Dedifferentiated amniotic fluid mesenchymal stem cell (primary cell): Measurements from ENCODE around the gene PC.

Experiments
- DNase-seq: peaks from one replicate; pipeline ENCODE4 v3.0.0-alpha.2; 2016; ENCODE audit errors: extremely low spot score

Gene PC

DNA sequence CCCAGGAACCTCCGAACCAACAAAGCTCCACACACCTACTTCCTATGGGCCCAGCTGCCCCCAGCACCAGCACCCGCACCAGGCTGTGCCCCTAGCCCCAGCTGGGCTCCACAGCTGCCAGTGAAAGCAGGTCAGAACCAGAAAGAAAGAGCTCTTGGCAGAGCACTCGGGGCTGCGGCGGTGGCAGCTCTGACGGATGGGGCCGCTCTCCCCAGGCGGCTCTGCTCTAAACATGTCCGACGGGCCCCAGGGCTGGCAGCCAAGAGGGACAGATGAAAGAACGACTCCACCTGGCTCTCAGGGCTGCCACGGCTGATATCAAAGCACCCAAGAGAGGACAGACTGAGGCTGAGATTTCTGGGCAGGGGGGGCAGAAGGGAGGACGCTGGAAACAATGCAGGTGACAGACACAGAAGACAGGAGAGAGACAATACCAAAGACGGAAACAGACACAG is 75.6 kb downstream of the PC start:
- DNase-seq: no peak

DNA sequence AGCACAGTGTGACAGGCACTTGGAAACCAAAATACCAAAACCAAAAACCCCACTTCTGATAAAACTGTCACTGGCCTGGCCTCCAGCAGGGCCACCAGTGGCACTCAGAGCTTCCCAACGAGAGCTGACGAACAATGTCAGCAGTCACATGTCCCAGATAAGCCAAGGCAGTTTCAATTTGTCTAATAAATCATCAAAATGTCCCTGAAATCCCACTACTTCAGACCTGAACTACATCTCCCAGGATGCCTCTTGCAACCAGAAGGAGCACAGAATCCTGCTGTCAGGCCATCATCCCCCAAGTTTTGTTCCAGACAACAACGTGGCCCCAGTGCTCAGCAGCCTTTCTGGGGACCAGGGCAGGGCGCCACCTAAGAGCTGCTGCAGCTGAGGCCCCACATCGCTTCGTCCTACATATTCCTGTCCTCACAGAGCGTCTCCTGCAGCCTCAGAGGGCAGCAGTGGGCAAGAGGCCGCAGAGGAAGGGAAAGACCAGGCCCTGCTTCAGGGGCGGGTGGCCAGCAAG is 76.2 kb downstream of the PC start:
- no peak for DNase-seq

GRCh38 chr11:66881451-66881835 is 76.7 kb downstream of the PC start:
- no peak for DNase-seq

DNA sequence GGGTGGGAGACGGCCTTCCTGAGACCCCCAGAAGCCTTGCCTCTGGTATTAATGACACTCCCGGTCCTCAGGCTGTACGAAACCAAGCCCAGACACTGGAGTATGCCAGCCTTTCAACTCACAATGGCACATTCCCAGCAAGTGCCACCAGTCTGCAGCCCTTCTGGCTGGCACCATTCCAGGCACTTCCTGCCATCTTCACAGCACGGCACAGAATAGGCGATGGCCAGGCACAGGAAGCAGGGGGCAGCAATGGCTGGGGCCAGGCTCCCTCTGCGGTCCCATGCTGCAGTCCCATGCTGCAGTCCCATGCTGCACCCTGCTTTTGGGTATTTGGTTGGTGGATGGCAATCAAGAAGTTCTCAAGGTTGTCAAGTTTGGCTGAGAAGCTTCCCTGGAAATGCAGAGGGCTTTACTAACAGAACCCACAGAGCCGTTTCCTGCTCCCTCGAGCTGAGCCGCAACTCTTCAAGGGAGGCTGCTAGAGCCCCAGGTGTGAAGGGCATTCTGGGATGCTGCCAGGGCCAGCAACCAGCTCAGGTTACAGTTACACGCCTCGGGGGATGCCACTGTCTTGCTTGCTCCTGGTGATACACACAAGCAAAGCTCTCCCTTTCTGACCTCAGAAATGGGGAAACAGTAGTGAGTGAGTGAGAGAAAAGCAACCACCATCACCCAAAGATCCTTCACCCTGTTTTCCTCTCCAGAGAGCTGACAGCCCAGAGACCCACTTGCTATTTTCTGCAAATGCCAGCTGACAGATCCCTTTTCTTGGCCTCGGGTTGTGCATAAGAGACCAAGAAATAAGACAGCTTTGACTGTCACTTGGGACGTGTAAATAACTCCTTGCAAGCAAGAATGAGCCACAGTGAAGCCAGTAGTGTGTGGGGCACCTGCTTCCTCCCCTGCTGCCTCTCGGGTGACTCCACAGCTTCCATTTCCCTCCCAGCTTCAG is 77.4 kb downstream of the PC start:
- no peak for DNase-seq

DNA sequence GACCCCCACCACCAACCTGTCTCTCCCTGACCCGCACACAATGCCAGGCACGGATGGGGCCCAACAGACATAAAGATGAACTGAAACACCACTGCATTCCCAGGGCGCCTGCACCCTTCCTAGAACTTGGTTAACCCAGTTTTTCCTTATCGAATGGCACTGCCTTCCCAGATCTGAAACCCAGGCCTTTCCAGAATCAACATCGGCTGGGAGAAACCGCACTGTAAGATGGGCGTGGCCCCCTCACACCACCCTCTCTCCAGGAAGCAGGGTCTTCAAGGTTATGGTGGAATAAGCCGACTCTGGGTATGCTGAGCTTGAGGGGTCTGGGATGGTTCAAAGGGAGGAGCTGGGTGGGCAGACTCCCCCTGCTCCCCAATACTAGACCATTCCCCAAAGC is 78.2 kb downstream of the PC start:
- no peak for DNase-seq

DNA sequence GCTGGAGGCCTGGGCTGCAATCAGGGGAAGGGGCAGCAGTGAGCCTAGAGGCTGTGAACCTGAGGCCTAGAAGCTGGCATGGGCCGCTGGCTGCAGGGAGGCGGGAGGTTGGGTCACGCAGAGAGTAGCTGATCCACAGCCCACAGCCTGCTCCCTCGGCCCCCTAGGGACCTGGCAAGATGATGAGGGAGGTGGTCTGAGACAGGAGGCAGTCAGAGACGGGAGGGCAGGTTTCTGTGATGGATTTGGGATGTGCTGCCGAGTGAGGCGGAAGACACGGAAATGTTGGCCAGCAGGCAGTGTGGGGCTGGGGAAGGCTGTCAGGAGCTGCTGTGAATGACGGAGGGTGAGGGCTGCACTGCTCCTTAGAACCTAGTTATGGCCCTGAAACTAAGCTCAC is 78.6 kb downstream of the PC start:
- no peak for DNase-seq

DNA sequence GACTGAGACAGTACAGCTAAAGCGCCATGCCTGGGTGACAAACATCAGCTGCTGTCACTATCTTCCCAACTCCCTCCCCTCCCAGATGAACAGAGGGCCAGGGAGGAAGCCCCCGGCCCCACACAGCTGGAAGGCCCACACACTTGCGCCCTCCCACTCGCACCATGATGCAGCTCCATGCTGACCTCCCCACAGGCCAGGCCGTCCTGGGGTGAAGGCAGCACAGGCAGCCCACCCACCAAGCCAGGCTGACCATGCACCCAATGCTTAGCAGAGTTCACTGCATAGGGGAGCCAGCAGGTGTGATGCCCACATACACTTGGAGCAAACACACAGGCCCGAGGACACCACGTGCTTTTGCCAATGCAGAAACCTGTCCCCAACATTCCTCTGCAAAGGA is 79.2 kb downstream of the PC start:
- DNase-seq: no peak

GRCh38 chr11:66878474-66878873 is 79.7 kb downstream of the PC start:
- no peak for DNase-seq

DNA sequence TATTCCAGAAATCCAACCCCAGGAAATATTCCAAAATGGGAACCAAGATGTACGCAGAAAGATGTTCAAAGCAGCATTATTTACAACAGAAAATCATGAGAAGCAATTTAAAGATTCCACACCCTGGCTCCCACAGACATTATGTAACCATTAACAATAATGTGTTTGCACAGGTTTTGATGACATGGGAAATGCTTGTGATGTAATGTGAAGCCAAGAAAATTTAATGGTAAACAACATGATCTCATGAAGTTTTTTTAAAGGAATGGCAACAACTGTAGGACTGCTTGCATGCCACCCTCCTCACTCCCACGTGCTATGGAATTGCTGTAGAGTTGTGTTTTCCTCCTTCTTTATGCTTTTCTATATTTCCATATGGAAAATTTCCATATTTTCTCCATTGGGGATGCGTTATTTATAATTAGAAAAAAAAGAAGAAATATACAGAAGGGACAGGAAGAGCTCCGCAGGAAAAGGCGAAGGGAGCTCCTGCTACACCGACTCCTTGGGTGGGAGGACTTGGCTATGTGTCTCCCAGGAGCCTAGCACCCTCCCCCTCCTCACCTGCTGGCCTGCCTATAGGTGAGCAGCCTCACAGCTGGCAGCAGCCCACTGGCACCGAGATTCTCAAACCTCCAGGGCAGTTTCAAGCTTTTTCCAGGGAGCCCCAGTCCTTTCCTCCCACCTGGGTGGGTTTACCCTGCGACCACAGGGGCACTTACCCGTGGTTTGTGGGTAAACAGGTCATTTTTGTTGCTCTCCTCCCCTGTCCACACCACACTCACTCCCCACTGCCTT is 80.4 kb downstream of the PC start:
- no peak for DNase-seq

- DNase-seq: no peak
Observed at GRCh38 chr11:66875378-66875777, 82.8 kb downstream of the PC start.

DNA sequence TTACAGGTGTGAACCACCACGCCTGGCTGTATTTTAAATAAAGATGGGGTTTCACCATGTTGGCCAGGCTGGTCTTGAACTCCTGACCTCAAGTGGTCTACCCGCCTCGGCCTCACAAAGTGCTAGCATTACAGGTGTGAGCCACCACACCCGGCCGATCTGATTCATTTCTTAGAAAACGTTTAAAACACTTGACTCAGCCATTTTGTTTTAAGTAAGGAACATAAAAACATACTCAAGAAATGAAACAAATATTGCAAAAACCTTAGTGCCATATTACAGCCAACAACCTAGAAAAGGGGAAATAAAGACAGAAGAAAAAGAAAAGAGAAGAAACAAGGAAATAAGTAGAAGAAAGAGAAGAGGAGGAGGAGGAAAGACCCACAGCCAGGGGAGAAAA is 84.0 kb downstream of the PC start:
- DNase-seq: no peak

DNA sequence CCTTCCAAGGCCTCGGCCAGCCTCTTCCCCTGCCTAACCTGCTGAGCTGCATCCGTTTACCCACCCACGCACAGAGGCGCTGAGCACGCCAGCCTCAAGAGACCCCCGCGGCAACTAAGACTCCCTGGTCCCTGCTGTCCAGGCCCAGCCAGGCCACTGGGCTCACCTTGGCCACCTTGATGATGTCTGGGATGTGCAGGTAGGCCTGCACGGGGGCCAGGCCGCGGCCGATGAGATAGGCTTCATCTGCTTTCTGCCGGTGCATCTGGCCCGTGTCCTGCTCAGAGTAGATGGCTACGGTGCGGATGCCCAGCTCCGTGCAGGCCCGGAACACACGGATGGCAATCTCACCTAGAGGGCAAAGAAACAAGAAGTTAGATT is 86.7 kb downstream of the PC start:
- no peak for DNase-seq

GRCh38 chr11:66870616-66871520 is 87.3 kb downstream of the PC start:
- no peak for DNase-seq

GRCh38 chr11:66870131-66870530 is 88.1 kb downstream of the PC start:
- no peak for DNase-seq

DNA sequence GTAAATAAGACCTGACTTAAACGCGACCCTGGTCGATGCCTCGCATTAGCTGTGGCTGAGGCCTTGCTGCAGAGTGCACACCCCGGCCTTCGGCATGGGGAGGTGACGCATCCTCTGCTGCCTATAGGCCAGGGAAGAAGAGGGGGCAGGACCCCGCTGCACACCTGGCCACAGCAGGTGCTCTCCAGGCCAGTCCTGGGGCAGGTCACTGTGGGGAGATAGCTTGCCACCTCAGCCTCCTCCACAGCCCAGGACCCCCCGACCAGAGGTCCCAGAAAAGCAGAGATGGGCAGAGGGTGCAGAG is 88.7 kb downstream of the PC start:
- DNase-seq: no peak

DNA sequence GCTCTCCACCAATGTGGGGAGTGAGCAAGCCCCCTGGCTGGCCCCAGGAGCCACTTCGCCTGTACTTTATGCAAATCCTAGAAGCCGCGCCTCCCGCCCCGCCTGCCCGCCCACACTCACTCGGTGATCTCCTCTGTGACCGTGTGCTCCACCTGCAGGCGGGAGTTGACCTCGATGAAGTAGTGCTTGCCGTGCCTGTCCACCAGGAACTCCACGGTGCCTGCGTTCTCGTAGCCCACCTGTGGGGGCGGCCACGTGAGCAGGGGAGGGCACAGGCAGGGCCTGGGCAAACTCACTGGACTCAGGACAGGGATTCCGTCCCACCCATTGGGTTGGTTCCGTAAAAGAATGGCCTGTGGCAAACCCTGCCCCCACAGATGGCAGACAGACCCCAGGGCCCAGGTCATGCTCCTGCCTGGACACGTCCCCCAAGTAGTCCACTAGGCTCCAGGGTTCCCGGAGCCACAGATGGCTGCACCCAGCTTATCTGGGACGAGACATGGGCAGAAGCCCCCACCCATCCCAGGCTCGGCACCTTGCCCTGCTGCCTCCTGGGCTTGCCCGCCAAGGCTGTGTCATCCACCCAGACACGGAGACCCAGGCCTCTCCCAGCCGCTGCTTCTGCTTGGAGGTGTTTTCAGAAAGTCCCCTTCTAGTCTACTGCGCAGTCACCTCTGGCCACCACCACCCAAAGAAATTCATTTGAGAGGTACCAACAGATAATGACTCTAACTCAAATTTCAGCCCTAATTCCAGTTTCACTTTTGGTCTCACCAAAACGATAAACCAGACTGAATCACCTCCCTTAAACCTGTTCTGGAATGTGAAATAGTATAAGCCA is 89.2 kb downstream of the PC start:
- no peak for DNase-seq

DNA sequence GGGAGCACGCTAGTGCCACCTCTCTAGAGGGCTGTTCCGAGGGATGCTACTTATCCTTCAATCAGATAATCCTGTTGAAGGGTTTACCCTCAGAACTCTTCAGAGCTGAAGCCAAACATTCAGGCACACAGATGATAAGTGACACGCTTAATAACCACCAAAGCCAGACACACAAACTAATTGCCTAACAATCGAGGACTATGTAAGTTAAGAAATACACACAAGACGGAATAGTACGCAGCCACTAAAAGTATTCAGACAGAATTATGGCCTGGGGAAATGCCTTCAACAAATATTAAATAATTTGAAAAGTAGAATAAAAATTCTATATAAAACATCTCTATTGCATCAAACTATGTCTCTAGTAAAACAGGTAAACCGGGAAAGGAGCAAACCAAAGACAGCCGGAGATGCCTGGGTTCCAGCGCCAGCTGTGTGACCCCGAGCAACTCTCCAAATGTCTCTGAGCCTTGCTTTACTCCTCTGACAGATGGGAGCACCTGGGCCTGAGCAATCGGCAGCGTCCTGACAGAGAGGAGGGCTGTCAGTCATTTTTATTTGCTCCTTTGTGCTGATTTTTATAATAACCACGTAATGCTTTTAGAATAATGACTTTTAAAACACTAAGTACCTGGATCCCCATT is 90.0 kb downstream of the PC start:
- DNase-seq: no peak

DNA sequence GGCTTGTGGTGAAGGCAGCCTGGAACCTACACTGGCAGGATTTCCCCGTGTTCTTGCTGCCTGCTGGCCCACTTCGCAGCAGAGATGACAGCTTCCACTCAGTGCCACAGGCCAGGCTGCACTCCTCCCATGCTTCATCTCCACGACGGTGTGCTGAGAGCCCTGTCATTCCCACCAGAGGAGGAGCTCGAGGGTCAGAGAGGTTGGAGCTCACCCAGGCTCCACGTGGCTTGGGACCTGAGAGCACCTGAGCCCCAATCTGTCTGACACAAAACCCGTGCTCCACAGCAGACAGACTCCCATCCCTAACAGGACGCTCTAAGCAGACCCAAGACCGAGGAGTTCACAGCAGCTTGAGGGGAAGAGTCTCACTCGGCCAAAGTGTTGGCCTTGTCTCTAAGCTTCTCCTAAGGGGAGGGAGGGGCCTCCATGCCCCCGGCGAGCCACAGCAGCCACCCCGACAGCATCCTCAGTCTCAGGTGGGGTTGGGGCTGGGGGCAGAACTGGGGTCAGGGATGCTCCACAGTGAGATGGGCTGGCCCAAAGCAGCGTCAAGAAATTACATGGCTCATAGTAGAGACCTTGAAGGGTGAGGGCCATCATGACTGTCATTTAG is 90.7 kb downstream of the PC start:
- DNase-seq: no peak

GRCh38 chr11:66866511-66866986 is 91.6 kb downstream of the PC start:
- DNase-seq: no peak

DNA sequence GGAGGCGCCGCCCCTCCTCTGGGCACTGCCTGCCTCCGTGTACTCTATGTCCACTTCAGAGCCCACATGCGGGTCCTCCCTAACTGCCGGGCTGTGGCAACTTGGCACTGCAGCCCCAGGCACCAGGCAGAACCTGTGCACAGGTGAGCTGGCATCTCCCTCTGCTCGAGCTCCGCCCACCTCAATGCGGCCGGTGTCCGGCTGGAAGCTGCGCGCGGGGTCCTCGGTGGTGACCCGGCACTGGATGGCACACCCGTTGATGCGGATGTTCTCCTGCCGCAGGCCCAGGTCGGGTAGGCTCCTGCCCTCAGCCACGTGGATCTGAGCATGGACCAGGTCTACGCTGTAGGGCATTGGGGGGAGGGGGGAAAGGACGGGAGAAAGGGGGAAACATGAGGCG is 92.2 kb downstream of the PC start:
- no peak for DNase-seq
